GM12865 (cell line): Measurements from ENCODE around the gene NUDT13.

ENCODE experiments used
- DNase-seq: peaks from one replicate; pipeline ENCODE4 v3.0.0; 2010; ENCODE audit warnings: low read depth
- H3K4me3 ChIP-seq: 2 replicates; pipeline ENCODE4 v1.5.1; 2011; ENCODE audit warnings: mild to moderate bottlenecking, low read depth, low read length, control low read depth
- TF ChIP-seq, protein P1 (sequence below): IDR thresholded peaks from 2 replicates; pipeline ENCODE4 v1.5.1; 2011; ENCODE audit warnings: low read length, control low read depth, low read depth, inconsistent platforms; ENCODE audit not compliant: insufficient read depth; ENCODE audit errors: missing control alignments

NUDT13 gene

GRCh38 chr10:73092830-73093229 is 17.4 kb upstream of the NUDT13 start:
- no peak for DNase-seq
- TF ChIP-seq, protein P1, sequence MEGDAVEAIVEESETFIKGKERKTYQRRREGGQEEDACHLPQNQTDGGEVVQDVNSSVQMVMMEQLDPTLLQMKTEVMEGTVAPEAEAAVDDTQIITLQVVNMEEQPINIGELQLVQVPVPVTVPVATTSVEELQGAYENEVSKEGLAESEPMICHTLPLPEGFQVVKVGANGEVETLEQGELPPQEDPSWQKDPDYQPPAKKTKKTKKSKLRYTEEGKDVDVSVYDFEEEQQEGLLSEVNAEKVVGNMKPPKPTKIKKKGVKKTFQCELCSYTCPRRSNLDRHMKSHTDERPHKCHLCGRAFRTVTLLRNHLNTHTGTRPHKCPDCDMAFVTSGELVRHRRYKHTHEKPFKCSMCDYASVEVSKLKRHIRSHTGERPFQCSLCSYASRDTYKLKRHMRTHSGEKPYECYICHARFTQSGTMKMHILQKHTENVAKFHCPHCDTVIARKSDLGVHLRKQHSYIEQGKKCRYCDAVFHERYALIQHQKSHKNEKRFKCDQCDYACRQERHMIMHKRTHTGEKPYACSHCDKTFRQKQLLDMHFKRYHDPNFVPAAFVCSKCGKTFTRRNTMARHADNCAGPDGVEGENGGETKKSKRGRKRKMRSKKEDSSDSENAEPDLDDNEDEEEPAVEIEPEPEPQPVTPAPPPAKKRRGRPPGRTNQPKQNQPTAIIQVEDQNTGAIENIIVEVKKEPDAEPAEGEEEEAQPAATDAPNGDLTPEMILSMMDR: no peak
- H3K4me3 ChIP-seq: peak overlapping the region; percentile 6; the same call in 1 of the 2 replicates

- TF ChIP-seq, protein P1: no peak
- DNase-seq: peak; percentile 34
- peak overlapping the region; percentile 91 for H3K4me3 ChIP-seq
Observed at GRCh38 chr10:73093922-73094850, 16.1 kb upstream of the NUDT13 start.

GRCh38 chr10:73094986-73095480 is 15.2 kb upstream of the NUDT13 start:
- peak overlapping the region; percentile 91 for H3K4me3 ChIP-seq
- TF ChIP-seq, protein P1: no peak
- DNase-seq: no peak

- peak; percentile 71 for DNase-seq
- TF ChIP-seq, protein P1: no peak
- peak overlapping the region; percentile 91 for H3K4me3 ChIP-seq
Observed at GRCh38 chr10:73095481-73096021, 14.7 kb upstream of the NUDT13 start.

DNA sequence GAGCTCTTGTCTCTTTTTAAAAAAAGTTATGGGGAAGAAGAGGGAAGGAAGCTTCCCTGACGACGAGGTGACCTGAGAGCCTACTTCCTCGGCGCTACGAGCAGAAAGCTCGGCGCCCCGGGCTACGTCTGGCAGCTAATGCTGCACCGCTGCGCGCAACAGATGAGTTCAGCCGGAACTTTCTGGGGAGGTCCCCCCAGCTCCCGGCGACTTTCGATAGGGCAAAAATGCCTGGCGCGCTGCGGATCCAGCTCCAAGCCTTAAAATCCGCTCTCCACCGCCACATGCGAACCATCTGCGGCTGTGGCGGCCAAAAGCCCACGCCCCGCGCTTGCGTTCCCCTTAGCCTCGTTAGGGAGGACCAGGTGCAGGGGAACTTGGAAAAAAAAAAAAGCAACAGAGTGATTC is 14.2 kb upstream of the NUDT13 start:
- peak overlapping the region; percentile 91 for H3K4me3 ChIP-seq
- peak; percentile 89 for DNase-seq
- TF ChIP-seq, protein P1: no peak

DNA sequence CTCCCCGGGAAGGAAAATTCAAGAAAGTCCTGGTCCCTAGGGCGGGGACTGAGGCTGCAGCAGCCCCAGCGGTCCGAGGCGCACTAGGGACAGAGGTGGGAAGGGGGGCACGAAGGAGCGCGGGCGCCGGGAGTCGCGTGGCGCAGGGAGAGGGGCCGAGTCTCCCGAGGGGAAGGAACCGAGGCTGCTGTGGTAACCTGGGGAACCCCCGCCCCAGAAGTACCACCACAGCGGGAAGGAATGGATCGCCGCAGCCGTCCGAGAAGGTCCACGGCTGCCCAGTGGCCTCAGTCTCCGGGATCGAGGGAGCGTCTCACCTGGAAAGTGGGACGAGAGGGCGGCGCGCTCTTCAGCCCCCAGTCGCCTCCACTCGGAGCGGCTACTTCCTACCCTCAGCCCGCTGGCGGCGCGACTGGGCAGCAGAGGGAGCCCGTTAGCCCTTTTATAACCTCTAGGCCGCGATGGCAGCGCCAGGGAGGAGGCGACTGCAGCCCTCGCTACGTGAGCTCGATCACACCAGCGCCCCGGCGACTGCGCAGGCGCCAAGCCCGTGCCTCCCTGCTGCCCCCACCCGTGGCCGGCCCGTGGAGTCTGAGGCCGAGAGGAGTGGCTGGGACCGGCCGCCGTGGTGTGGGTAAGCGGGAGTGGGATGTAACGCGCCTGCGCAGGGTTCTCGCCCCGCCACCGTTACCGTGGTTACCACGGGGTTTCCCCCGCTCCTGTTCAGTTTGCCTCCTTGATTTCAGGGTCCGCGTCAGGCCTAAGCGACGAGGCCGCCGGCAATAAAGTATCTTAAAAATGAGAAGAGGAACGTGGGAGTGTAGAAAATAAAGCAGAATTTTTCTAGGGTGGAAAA is 13.6 kb upstream of the NUDT13 start, which contains the start of gene P4HA1:
Gene P4HA1, minus strand, starts transcription at position 418 of the 856 bp plus-strand sequence. CDS start 21,983 bp downstream, outside the sequence.
- TF ChIP-seq, protein P1: peak; percentile 71
- peak within 1 kb of the TSS; percentile 91 for H3K4me3 ChIP-seq
- DNase-seq: peak; percentile 99
